Measurements from ENCODE around the gene DACT3.

DACT3 gene, protein sequence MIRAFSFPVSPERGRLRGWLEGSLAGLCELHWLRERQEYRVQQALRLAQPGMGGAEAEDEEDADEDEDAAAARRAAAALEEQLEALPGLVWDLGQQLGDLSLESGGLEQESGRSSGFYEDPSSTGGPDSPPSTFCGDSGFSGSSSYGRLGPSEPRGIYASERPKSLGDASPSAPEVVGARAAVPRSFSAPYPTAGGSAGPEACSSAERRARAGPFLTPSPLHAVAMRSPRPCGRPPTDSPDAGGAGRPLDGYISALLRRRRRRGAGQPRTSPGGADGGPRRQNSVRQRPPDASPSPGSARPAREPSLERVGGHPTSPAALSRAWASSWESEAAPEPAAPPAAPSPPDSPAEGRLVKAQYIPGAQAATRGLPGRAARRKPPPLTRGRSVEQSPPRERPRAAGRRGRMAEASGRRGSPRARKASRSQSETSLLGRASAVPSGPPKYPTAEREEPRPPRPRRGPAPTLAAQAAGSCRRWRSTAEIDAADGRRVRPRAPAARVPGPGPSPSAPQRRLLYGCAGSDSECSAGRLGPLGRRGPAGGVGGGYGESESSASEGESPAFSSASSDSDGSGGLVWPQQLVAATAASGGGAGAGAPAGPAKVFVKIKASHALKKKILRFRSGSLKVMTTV

DNA sequence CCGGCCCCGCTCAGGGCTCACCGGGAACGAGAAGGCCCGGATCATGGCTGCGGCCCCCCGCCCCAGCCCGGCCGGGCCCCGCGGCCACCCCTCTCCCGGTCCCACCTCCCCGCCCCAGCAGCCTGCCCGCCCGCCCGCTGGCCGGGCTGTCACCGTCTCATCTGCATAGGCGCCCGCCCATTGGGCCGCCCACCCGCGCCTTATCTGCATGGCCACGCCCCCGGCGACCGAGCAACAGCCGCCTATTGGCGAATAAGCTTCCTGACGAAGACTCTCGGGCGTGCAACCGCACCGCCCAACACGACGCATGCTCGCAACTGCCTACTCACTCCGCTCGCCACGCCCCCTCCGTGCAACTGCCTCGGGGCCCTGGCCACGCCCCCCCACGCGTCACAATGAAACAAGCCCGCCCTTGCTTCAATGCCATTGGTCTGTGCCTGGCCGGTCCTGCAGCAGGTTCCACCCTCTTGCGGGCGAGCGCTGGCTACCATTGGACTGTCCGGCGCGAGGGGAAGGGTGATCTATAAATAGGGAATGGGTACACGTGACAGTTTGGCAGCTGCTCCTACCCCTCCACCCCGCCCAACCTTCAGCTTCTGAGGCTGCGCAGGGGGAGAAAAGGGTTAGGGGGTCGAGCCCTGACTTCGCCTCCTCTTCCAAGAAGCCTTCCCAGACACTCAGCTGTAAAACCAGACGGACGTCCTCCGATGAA is at the start of gene DACT3:
Gene DACT3, minus strand, starts transcription at position 163 of the 712 bp plus-strand sequence. Its CDS starts 118 bp downstream, at position 45.
- peak; percentile 100 for DNase-seq

DNA sequence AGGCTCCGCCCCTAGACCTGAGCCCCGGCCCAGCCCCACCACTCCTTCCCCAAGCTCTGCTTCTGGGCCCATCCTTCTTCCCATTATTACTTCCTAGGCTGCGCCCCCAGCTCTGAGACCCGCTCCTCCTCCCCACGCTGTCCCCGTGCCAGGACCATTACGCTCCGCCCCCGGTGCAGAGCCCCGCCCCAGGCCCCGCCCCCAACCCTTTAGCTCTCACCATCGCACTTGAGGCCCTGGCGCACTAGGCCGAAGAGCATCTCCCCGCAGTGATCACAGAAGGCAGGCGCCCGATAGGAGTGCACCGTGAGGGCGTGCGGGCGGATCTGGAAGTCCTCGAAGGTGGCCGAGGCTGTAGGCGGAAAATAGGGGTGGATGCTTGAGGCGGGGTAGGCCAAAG is 49.7 kb upstream of the DACT3 start:
- no peak for DNase-seq

DNA sequence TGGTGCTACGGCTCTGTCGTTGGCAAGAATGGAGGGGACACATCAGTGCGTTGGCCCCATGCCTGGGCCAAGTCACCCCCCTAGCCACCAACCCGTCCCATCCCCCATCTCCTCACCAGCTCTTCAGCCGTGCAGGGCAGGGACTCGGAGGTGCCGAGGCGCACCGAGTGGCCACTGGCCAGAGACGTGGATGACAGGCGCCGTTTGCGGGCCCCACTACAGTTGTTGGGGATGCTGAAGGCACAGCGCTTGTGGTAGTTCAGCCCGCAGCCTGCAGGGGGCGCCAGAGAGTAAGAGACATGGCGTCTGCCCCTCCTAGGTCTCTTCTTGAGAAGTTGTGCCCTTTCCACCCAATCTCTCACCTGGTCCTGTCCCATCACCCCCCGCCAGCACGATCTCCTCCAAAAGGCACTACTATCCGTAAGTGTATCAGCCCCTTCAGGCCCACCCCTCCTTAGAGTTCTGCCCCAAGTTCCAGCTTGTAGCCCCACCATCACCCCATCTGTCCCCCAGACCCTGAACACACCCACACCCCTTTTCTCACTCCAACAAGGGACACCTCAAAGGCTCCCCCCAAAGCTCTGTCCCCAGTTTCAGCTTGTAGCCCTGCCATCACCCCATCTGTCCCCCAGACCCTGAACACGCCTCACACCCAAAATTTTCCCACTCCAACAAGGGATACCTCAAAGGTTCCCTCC is 43.5 kb upstream of the DACT3 start:
- peak; percentile 14 for DNase-seq

DNA sequence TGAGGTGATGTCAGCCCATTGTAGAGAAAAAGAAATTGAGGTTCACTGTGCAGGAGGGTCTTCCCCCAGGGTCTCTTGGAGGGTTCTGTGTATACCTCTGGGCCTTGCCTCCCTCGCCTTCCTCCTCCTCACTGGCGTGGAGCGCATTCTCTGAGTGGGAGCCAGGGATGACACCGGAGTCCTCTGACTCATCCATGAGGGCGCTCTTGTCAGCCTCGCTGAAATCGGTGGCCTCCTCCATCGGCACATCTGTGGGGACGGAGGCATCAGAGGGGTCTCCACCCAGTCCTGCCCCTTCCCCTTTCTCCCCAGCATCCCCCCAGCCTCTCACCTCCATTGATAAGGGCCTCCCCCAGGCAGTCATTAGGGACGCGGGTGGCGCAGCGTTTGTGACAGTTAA is 39.7 kb upstream of the DACT3 start:
- DNase-seq: no peak

DNA sequence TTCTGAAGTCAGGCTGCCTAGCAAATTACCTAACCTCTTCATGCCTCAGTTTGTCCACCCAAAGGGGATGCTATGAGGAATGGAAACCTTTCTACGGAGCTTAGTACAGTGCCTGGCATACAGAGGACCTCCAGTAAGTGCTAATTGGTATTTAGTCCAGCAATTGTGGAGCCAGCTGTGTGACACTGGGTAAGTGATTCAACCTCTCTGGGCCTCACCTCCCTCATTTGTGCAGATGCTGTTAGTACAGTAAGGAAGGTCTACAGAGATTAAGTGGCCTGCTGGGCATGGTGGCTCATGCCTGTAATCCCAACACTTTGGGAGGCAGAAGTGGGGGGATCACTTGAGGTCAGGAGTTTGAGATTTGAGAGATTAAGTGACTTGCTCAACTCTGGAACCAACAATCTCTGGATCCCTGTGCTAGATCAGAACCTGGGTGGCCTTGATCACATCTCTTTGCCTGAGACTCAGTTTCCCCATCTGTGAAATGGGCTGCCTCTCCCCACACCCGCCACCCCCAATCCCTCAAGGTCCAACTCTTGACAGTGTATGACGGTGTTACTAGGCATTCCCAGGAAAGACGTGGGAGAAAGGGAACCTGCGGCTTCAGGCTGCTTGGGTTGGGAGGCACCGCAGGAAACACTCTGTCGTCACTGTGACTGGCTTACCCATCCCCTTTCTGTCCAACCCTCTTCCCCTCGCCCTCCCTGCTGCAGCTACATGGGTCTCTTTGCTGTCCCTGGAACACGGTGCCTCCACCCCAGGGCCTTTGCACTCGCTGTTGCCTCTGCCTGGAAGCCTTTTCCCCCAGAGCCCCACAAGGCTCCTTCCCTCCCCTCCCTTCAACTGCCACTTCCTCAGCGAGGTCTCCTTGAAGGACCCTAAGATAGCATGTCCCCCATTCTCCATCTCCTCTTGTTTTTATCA is 37.7 kb upstream of the DACT3 start:
- DNase-seq: no peak

DNA sequence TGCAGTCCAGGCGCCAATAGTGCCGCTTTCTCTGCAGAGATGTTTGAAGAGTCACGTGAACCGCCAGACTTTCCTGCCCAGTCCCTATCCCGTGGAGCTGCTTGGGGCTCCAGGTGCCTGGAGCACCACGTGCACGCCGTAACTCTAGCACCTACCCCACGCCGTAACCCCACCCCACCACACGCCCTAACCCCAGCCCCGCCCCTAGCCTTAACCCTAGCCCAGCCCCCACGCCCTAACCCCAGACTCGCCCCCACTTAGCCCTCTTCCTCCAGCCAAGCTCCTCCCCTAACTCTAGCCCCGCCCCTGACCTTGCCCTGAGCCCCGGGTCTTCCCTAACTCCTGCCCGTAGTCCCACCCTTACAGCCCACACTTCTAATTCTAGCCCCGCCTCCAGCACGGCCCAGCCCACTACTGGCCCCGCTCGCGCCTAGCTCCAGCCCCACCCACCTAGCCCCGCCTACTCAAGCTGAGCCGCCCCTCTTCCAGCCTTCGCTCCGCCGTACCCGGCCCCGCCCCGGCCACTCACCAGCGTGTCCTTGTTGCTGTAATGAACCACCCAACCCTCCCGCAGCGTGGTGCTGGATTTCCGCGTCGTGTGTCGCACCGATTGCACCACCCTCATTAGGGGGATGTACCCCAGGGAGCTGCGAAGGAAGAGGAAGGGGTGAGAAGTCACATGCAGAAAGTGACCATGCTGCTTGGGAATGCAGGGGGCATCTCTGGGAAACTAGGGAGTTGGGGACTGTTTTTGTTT is 36.4 kb upstream of the DACT3 start:
- peak; percentile 69 for DNase-seq

DNA sequence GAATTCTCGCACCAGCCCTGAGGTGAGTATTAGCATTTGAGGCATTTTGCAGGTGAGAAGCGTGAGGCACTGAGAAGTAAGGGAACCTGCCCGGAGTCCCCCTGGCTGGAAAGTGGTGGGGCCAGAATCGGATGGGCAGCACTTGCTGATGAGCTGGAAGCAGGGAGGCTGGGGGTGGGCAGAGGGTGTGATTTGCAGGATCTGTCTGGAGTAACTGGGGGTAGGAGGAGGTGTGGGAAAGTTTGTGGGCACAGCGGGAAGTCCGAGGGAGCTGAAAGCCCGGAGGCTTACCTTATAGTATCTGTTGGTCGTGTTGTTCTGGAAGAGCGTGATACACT is 35.9 kb upstream of the DACT3 start:
- DNase-seq: no peak

DNA sequence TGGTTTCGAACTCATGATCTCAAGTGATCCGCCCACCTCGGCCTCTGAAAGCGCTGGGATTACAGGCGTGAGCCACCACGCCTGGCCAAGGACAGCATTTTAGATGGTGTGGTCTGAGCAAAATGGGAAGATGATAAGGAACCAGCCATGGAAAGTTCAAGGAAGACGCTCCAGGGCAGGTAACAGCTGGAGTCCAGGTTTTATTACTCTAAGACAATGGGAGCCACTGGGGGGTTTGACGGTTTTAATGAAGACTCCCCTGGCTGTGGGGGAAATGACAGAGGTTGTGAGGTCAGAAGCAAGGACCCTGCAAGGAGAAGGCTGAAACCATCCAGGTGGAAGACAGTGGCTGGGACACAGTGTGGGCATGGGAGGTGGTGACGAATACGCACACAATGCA is 35.1 kb upstream of the DACT3 start:
- DNase-seq: no peak

DNA sequence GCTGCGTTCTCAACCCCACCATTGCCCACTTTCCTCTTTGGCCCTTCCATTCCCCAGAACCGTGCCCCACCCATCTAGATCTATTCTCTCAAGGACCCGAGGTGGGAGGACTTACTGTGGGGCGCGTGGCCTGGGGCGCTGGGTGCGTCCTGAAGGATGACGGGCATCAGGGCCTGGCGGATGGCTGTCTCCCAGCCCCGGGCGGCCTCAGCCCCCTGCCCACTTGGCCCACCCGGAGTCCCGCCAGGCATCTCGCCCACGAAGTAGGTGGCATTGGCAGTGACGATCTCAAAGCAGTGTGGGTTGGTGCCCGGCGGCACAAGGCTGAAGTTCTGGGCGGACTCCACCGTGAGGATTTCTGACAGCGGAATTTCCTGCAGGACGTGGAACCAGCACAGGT is 32.8 kb upstream of the DACT3 start:
- DNase-seq: no peak

DNA sequence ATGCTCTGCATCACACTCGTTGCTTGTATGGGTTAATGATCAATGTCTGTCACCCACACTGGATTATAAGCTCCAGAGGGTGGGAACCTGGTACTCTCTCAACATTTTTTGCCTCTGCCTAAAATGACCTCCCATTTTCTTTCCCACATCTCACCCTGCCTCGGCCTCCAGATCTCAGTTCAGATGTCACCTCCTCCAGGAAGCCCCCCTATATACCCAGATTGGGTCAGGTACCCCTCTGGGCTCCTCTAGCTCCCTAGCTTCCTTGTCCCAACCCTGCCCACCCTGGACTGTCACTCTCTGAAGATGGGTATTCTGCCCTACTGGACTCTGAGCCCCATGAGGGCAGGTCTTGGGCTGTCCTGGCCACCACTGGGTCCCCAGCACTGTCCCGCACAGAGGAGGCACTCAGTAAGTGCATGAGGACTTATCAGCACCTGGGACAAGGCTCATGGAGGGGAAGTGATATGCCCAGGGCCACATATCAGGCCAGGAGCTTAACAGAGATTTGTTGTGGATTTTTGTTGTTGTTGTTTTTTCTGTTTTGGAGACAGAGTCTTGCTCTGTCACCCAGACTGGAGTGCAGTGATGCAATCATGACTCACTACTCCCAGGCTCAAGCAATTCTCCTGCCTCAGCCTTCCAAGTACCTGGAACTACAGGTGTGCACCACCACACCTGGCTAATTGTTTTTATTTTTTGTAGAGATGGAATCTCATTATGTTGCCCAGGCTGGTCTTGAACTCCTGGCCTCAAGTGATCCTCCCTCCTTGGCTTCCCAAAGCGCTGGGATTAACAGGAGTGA is 32.1 kb upstream of the DACT3 start:
- no peak for DNase-seq

DNA sequence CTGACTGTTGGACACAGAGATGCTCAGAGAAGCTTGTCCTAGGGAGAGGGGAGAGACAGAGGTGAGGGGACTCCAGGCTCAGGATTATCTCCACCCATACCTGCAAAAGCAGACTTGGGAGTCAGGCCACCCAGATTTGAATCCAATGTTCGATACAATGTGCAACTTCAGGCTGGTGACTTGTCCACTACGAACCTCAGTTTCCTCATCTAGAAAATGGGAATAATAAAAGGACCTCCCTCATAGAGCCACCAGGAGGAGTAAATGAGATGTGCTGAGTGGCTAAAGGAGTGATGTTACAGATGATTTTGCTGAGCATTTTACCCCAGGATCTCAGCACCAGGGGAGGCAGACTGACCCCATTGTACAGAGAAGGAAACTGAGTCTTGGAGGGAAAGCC is 31.0 kb upstream of the DACT3 start:
- DNase-seq: no peak

DNA sequence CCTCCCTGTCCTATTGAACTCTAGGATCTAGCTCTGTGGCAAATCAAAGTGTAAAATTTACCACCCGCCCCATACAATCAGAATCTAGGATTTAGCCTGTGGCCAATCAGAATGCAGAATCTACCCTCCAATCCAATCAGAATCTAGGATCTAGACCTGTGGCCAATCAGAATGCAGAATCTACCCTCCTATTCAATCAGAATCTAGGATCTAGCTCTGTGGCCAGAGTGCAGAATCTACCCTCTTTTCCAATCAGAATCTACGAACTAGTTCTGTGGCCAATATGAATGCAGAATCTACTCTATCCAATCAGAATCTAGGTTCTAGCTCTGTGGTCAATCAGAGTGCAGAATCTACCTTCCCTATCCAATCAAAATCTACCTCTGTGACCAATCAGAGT is 30.1 kb upstream of the DACT3 start:
- no peak for DNase-seq

DNA sequence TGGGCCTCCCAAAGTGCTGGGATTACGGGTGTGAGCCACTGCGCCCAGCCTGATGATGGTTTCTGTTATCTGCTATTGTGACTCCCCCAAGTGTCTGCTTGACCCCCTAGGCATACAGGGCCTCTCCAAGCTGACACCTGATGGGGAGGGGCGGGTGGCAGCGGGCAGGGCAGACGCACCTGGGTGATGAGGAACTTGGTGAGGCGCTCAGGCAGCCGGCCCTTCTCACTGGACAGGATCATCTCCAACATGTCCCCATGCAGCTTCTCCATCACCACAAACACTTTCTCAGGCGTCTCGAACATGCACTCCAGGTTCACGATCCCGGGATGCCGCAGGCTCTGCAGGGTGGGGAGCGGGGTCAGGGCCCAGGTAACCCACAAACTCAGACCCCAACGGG is 28.4 kb upstream of the DACT3 start:
- no peak for DNase-seq

DNA sequence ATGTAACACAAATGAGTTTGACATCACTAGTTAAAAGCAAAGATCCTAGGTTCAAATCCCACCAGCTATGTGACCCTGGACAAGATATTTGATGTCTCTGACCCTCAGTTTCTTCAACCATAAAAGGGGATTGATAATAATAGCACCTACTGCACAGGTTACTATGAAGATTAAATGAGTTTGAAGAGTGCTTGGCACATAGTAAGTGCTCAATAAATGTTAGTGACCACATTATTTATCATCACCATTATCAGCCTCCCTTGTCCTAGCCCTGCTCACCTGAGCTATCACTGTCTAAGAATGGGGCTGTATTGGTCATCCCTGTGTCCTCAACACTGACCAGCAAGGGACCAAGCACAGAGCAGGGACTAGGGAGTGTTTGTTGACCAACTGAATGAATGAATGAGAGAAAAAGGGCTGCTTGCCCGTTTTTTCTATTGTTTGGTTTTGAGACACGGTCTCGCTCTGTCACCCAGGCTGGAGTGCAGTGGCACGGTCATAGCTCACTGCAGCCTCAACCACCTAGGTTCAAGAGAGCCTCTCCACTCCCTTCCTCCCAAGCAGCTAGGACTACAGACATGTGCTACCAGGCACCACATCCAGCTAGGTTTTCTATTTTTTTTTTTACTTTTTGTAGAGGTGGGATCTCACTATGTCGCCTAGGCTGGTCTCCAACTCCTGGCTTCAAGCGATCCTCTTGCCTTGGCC is 26.6 kb upstream of the DACT3 start:
- no peak for DNase-seq

DNA sequence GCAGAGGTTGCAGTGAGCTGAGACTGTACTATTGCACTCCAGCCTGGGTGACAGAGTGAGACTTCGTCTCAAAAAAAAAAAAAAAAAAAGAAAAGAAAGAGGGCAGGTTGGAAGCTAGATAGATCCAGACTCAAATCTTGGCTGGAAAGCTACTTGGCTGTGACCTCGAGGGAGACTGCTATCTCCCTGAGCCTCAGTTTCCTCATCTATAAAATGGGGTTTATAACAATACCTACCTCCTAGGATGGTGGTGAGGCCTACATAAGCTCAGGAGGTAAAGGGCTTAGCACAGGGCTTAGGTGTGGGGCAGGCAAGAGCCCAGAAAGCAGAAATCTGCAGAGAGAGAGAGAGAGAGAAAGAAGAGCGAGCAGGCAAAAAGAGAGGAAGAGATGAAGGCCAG is 24.2 kb upstream of the DACT3 start:
- no peak for DNase-seq

DNA sequence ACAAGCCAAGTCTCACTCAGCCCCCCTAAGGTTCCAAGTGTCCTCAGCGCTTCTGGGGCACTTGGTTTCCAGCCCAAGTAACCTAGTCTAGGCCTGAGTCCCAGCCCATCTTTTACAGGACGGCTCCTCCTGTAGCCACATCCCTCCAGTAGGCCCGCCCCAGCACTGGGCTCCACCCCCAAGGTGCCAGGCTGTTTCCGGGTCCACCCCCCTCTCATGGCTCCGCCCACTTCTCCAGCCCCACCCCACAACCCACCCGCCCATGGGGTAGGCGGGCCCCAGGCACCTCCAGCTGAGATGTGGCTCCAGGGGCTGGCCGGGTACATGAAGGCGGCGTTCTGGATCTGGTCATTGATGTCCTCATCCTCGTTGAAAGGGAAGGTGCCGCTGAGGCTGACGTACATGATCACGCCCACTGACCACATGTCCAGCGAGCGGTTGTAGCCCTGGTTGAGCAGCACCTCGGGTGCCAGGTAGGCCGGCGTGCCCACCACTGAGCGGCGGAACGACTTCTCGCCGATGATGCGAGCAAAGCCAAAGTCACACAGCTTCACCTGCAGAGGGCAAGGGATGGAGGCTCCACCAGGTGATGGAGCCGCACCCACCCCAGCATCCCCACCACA is 17.2 kb upstream of the DACT3 start:
- DNase-seq: no peak

DNA sequence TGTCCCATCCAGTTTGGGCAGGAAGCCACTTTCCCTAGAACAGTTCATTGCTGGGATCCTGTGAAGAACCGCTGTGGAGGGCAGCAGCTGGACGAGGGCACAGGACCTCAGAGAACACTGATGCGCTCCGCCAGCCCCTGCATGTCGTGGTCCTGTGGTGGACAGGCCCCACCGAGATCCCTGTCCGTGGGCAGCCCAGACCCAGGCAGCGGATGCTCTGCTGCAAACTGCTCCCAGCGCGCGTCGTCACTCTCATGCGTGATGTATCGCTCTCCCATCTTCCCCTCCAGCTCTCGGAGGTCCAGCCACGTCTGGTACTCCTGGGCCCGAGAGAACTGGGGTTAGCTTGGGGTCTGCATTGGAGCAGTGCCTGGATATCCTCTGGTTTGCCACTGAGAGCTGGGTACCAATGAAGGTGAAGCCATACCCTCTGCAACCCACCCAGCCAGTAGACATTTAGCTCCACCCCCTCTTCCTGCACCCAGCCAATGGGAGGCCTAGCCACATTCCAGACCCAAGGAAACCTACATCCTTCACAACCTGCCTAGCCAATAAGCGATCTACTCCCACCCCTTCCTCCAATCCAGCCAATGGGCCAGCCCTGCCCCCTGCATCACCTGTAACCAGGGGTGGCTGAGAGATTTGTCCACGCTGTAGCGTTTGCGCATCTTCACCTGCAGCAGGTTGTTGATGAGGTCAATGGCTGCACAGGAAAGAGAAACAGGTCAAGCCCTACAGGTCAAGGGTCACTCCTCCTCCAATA is 13.6 kb upstream of the DACT3 start:
- no peak for DNase-seq

DNA sequence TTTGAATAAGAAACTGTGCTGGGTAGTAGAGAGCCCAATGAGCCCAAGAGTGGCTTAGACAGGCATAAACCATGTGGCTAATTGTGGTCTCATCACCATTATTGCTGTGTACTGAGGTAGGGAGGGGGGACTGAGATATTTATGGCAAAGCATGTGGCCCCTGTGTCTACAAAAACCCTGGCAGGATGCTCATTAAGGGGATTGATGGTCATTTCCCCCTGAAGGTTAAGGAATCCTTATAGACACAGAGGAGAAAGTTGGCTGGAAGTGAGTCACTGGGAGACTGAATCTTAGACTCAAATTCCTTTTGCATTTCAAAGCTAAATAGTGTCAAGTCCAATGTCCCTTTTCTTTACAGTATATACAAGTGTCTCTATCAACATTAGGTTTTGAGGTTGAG is 9.8 kb upstream of the DACT3 start:
- no peak for DNase-seq

DNA sequence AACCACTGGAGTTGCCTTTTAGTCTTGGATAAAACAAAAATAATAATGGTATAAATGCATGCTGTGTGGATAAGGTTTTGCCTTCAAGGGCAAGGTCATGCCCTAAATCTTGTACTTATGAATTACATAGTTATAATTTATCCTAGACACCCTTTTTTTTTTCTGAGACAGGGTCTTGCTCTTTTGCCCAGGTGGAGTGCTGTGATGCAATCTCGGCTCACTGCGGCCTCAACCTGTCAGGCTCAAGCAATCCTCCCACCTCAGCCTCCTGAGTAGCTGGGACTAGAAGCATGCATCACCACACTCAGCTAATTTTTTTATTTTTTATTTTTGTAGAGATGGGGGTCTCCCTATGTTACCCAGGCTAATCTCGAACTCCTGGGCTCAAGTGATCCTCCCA is 7.7 kb upstream of the DACT3 start:
- no peak for DNase-seq

Data from NCI-H748 treated with DMSO at 0.1 percent for 48 hours (cell line).